ENCODE measurements around the gene FOXL1. TPM values are rescaled to one million over a fixed set of nuclear protein-coding genes. Genes with fewer than 3 reads are reported as not detected.

FOXL1 gene
- total RNA-seq, 1 experiment from 2014 or later = 9.3 TPM

- ATAC-seq (no peak), DNase-seq (ENCODE audit: low read depth, low spot score) (no peak)
- Histone ChIP-seq H3K27ac (ENCODE audit: low read length) (peak overlapping the region; percentile 97), H3K9me3 (ENCODE audit: control insufficient read depth, insufficient read depth, low read depth, low read length) (no peaks in the 10 kb centered on the region), H3K27me3 (ENCODE audit: control insufficient read depth, insufficient read depth, low read length) (no peaks in the 10 kb centered on the region), H3K36me3 (ENCODE audit: control insufficient read depth, insufficient read depth, low read length) (no peaks in the 10 kb centered on the region; the same call in 1 of the 2 replicates), H3K4me1 (ENCODE audit: control insufficient read depth, insufficient read depth, low read length) (peaks cover 41% of the 10 kb centered on the region), H3K4me3 (ENCODE audit: low read depth in 2 of 2, low read length in 2 of 2) (peak overlapping the region; percentile 63 to 86)
- POLR2A ChIA-PET = interaction anchor here (0.7 kb wide), 1 partner anchor 100 kb away, joined by 5 read pairs; no protein-coding TSS in a partner anchor
- TF ChIP-seq CTCF (IDR thresholded peaks at IDR 0.05) (no peak), TCF7L2 (IDR thresholded peaks at IDR 0.05; ENCODE audit: low read depth, low read length) (no peak), POLR2AphosphoS5 (IDR thresholded peaks at IDR 0.05; ENCODE audit: low read depth, low read length) (no peak), SIN3A (IDR thresholded peaks at IDR 0.05; ENCODE audit: borderline replicate concordance, insufficient read depth, low read depth, low read length) (no peak), REST (IDR thresholded peaks at IDR 0.05; ENCODE audit: insufficient read depth in 1 of 2, low read depth in 2 of 2, low read length in 1 of 2) (no peak)
- in situ Hi-C loops (cut with HindIII; ENCODE audit: low pct_unique_long_range_greater_than_20kb, low sequenced_read_pairs) (no loop called here), intact Hi-C loops (cut with micrococcal nuclease; ENCODE audit: unreplicated experiment) (loop anchor here (5.0 kb wide), 1 partner anchor 260 kb away; no protein-coding TSS in a partner anchor)
- no TSS peak for BruUV-seq (replicated peaks)
- CTCF ChIA-PET = no interaction called here
Measured at GRCh38 chr16:86572041-86572521, 6.3 kb upstream of the FOXL1 start.

- H3K36me3 ChIP-seq (ENCODE audit: control insufficient read depth, insufficient read depth, low read length) = no peaks in the 10 kb centered on the region; the same call in 1 of the 2 replicates
- BruUV-seq (replicated peaks) = no TSS peak
- intact Hi-C loops (cut with micrococcal nuclease; ENCODE audit: unreplicated experiment) (loop anchor here (5.0 kb wide), 1 partner anchor 260 kb away; no protein-coding TSS in a partner anchor), in situ Hi-C loops (cut with HindIII; ENCODE audit: low pct_unique_long_range_greater_than_20kb, low sequenced_read_pairs) (no loop called here)
- peak overlapping the region in 1 of 2 experiments; percentile 86; a peak in 1 of 4 replicates for H3K4me3 ChIP-seq (ENCODE audit: low read depth in 2 of 2, low read length in 2 of 2)
- no peak for ATAC-seq
- no peaks in the 10 kb centered on the region for H3K9me3 ChIP-seq (ENCODE audit: control insufficient read depth, insufficient read depth, low read depth, low read length)
- H3K27ac ChIP-seq (ENCODE audit: low read length) = peak overlapping the region; percentile 97
- POLR2A ChIA-PET = interaction anchor here (0.7 kb wide), 1 partner anchor 99 kb away, joined by 5 read pairs; no protein-coding TSS in a partner anchor
- TF ChIP-seq POLR2AphosphoS5 (IDR thresholded peaks at IDR 0.05; ENCODE audit: low read depth, low read length) (no peak), SIN3A (IDR thresholded peaks at IDR 0.05; ENCODE audit: borderline replicate concordance, insufficient read depth, low read depth, low read length) (no peak), CTCF (IDR thresholded peaks at IDR 0.05) (no peak), REST (IDR thresholded peaks at IDR 0.05; ENCODE audit: insufficient read depth in 1 of 2, low read depth in 2 of 2, low read length in 1 of 2) (no peak), TCF7L2 (IDR thresholded peaks at IDR 0.05; ENCODE audit: low read depth, low read length) (no peak)
- no peaks in the 10 kb centered on the region for H3K27me3 ChIP-seq (ENCODE audit: control insufficient read depth, insufficient read depth, low read length)
- CTCF ChIA-PET = no interaction called here
- no peak for DNase-seq (ENCODE audit: low read depth, low spot score)
- H3K4me1 ChIP-seq (ENCODE audit: control insufficient read depth, insufficient read depth, low read length) = peaks cover 42% of the 10 kb centered on the region
Measured at GRCh38 chr16:86572606-86573005, 5.7 kb upstream of the FOXL1 start.
